Panc1 (cell line): ENCODE results near the gene CYP24A1. TPM values are rescaled to one million over a fixed set of nuclear protein-coding genes. Genes with fewer than 3 reads are reported as not detected.

ENCODE experiments used
- ATAC-seq: fragments of 200-7000 bp; cut with Tn5 transposase; 2 replicates; pipeline ENCODE4 v1.9.1; 2020; ENCODE audit warnings: mild to moderate bottlenecking, moderate library complexity
- BruUV-seq: library from RNA; stranded (reverse); fragments of 400-500 nt; replicated peaks from 2 replicates; lab custom pipeline; 2021; lab: Mats Ljungman, UMichigan
- CTCF ChIA-PET: fragments of 300-600 bp; sonication (Branson Sonifier 250); formaldehyde crosslinking; loops from one replicate; lab custom pipeline; 2022; ENCODE audit warnings: antibody characterized with exemption; lab: Charles Lee
- POLR2A ChIA-PET: fragments of 300-600 bp; sonication (Branson Sonifier 250); formaldehyde crosslinking; loops from one replicate; lab custom pipeline; 2022; ENCODE audit warnings: antibody characterized with exemption; lab: Charles Lee
- DNase-seq: peaks from one replicate; pipeline ENCODE4 v3.0.0-alpha.2; 2010; ENCODE audit warnings: low read depth, low spot score
- H3K27ac ChIP-seq: 2 replicates; pipeline ENCODE4 v1.5.1; 2011; ENCODE audit warnings: mild to moderate bottlenecking, low read length, inconsistent platforms
- H3K27me3 ChIP-seq: fragments of 200-500 bp; sonication (Bioruptor generic); 2 replicates; pipeline ENCODE4 v1.6.0; 2014; ENCODE audit warnings: low read length, inconsistent platforms; ENCODE audit not compliant: control insufficient read depth, insufficient read depth
- H3K36me3 ChIP-seq: fragments of 200-500 bp; sonication (Bioruptor generic); 2 replicates; pipeline ENCODE4 v1.5.1; 2014; ENCODE audit warnings: inconsistent platforms, mild to moderate bottlenecking, low read length, moderate library complexity; ENCODE audit not compliant: control insufficient read depth, insufficient read depth
- H3K4me1 ChIP-seq: 2 replicates; pipeline ENCODE4 v1.5.1; 2011; ENCODE audit warnings: inconsistent platforms, mild to moderate bottlenecking, low read length, moderate library complexity; ENCODE audit not compliant: control insufficient read depth, insufficient read depth
- H3K4me3 ChIP-seq, 2 experiments: 2 replicates each; pipeline ENCODE4 v1.5.1; 2011 to 2012; ENCODE audit warnings: low read depth in 2 of 2, low read length in 2 of 2, mild to moderate bottlenecking in 2 of 2, inconsistent platforms in 1 of 2, moderate library complexity in 1 of 2
- H3K9me3 ChIP-seq: fragments of 200-500 bp; sonication (Bioruptor generic); 2 replicates; pipeline ENCODE4 v1.5.1; 2014; ENCODE audit warnings: low read depth, mild to moderate bottlenecking, inconsistent platforms, low read length, moderate library complexity; ENCODE audit not compliant: control insufficient read depth, insufficient read depth
- CTCF ChIP-seq: fragments of 450-650 bp; IDR thresholded peaks from 2 replicates; pipeline ENCODE4 v1.5.1; 2017; ENCODE audit warnings: mild to moderate bottlenecking
- POLR2AphosphoS5 ChIP-seq: IDR thresholded peaks from 2 replicates; pipeline ENCODE4 v1.6.1; 2012; ENCODE audit warnings: mild to moderate bottlenecking, low read depth, low read length, moderate library complexity
- REST ChIP-seq, 2 experiments: IDR thresholded peaks; 2 replicates each; pipeline ENCODE4 v1.6.1; 2011 to 2012; ENCODE audit warnings: low read depth in 2 of 2, control low read depth in 1 of 2, low read length in 1 of 2, mild to moderate bottlenecking in 1 of 2, moderate library complexity in 1 of 2; ENCODE audit not compliant: insufficient read depth in 1 of 2
- SIN3A ChIP-seq: IDR thresholded peaks from 2 replicates; pipeline ENCODE4 v1.6.1; 2012; ENCODE audit warnings: low read depth, mild to moderate bottlenecking, low read length, moderate library complexity, borderline replicate concordance; ENCODE audit not compliant: insufficient read depth
- TCF7L2 ChIP-seq: IDR thresholded peaks from 2 replicates; pipeline ENCODE4 v1.6.1; 2011; ENCODE audit warnings: mild to moderate bottlenecking, low read depth, low read length, inconsistent platforms
- in situ Hi-C: cut with HindIII; loops from 2 replicates; pipeline ENCODE4 v1.10.0; 2016; ENCODE audit warnings: low sequenced_read_pairs, low pct_unique_long_range_greater_than_20kb
- intact Hi-C: fragments of 100-400 bp; cut with micrococcal nuclease; formaldehyde crosslinking; loops from one replicate; pipeline ENCODE4 v1.10.0; 2022; ENCODE audit not compliant: unreplicated experiment
- total RNA-seq: library from RNA; stranded (reverse); gene quantifications from one replicate; pipeline ENCODE4 v1.2.1, GENCODE V29; 2021; ENCODE audit not compliant: unreplicated experiment

CYP24A1 gene
- total RNA-seq, 1 experiment from 2014 or later = 3.0 TPM

- no peak for ATAC-seq
- H3K27ac ChIP-seq = no peak overlapping the region
These were observed 36.7 kb downstream of the CYP24A1 start for GRCh38 chr20:54137115-54137514.

GRCh38 chr20:54134445-54135220 lies 39.2 kb downstream of the CYP24A1 start:
- no peak for TF ChIP-seq REST (IDR thresholded peaks at IDR 0.05; ENCODE audit: insufficient read depth in 1 of 2, low read depth in 2 of 2, low read length in 1 of 2)
- no peak for TF ChIP-seq POLR2AphosphoS5
- no peak for TF ChIP-seq TCF7L2
- TF ChIP-seq CTCF = no peak
- TF ChIP-seq SIN3A = no peak
- Histone ChIP-seq H3K9me3 (no peaks in the 10 kb centered on the region; the same call in 1 of the 2 replicates), H3K36me3 (no peaks in the 10 kb centered on the region), H3K4me1 (peaks cover 3% of the 10 kb centered on the region; the same call in 1 of the 2 replicates), H3K27me3 (no peaks in the 10 kb centered on the region; the same call in 1 of the 2 replicates), H3K27ac (no peak overlapping the region), H3K4me3 (no peak overlapping the region)
- intact Hi-C loops = no loop called here
- ChIA-PET POLR2A (interaction anchor here (0.7 kb wide), 1 partner anchor 200 kb away, joined by 4 read pairs; no protein-coding TSS in a partner anchor), CTCF (no interaction called here)
- no peak for ATAC-seq
- in situ Hi-C loops = no loop called here
- BruUV-seq = no TSS peak
- DNase-seq = no peak

More at GRCh38 chr20:54137115-54137514, 36.7 kb downstream of the CYP24A1 start:
- peaks cover 3% of the 10 kb centered on the region; the same call in 1 of the 2 replicates for H3K4me1 ChIP-seq
- no peak for TF ChIP-seq CTCF
- no peak for TF ChIP-seq SIN3A
- TF ChIP-seq REST (IDR thresholded peaks at IDR 0.05; ENCODE audit: insufficient read depth in 1 of 2, low read depth in 2 of 2, low read length in 1 of 2) = no peak
- no peak for TF ChIP-seq POLR2AphosphoS5
- H3K36me3 ChIP-seq = no peaks in the 10 kb centered on the region
- intact Hi-C loops = no loop called here
- H3K27me3 ChIP-seq = no peaks in the 10 kb centered on the region; the same call in 1 of the 2 replicates
- no peaks in the 10 kb centered on the region; the same call in 1 of the 2 replicates for H3K9me3 ChIP-seq
- in situ Hi-C loops = no loop called here
- ChIA-PET POLR2A (no interaction called here), CTCF (no interaction called here)
- no peak for DNase-seq
- no TSS peak for BruUV-seq
- no peak overlapping the region for H3K4me3 ChIP-seq
